IMR-90 (cell line): ENCODE results near the gene NOC2L. TPM values are rescaled to one million over a fixed set of nuclear protein-coding genes. Genes with fewer than 3 reads are reported as not detected.
A peak's percentile ranks its signal among the peaks of the same experiment; 100 is the strongest.

ENCODE experiments used
- ATAC-seq: fragments of 200-7000 bp; cut with Tn5 transposase; 2 replicates; pipeline ENCODE4 v1.9.1; 2020; ENCODE audit warnings: low read depth, mild to moderate bottlenecking, moderate library complexity
- BruUV-seq: library from RNA; stranded (reverse); fragments of 400-500 nt; replicated peaks from 2 replicates; lab custom pipeline; 2021; lab: Mats Ljungman, UMichigan
- CTCF ChIA-PET: fragments of 300-600 bp; formaldehyde crosslinking; extraction: SDS; loops from one replicate; lab custom pipeline; 2021; ENCODE audit warnings: antibody characterized with exemption; lab: Yijun Ruan, JAX
- POLR2A ChIA-PET: fragments of 300-600 bp; sonication (Branson Sonifier 250); formaldehyde crosslinking; loops from one replicate; lab custom pipeline; 2022; ENCODE audit warnings: antibody characterized with exemption; ENCODE audit not compliant: unreplicated experiment; lab: Charles Lee
- DNase-seq: peaks from one replicate; pipeline ENCODE4 v3.0.0; 2013
- H2AFZ ChIP-seq: replicated peaks from 2 replicates; pipeline ENCODE3; 2013; ENCODE audit warnings: low read length, mild to moderate bottlenecking; ENCODE audit not compliant: poor library complexity
- H2AK5ac ChIP-seq: 2 replicates; pipeline ENCODE4 v1.6.1; 2013; ENCODE audit warnings: low read depth, low read length, inconsistent platforms
- H2AK9ac ChIP-seq: replicated peaks from 2 replicates; pipeline ENCODE3; 2013; ENCODE audit warnings: mild to moderate bottlenecking, low read depth, low read length, moderate library complexity; ENCODE audit not compliant: poor library complexity
- H2BK120ac ChIP-seq: 2 replicates; pipeline ENCODE4 v1.6.1; 2013; ENCODE audit warnings: low read depth, low read length, inconsistent platforms
- H2BK15ac ChIP-seq: 3 replicates; pipeline ENCODE4 v1.6.1; 2013; ENCODE audit warnings: low read depth, low read length, inconsistent platforms
- H2BK20ac ChIP-seq: 2 replicates; pipeline ENCODE4 v1.6.1; 2013; ENCODE audit warnings: low read depth, mild to moderate bottlenecking, inconsistent platforms, low read length, moderate library complexity
- H2BK5ac ChIP-seq: 2 replicates; pipeline ENCODE4 v1.6.1; 2013; ENCODE audit warnings: mild to moderate bottlenecking, low read depth, low read length, inconsistent platforms; ENCODE audit not compliant: poor library complexity, severe bottlenecking
- H3K14ac ChIP-seq: replicated peaks from 2 replicates; pipeline ENCODE4 v1.6.1; 2013; ENCODE audit warnings: low read depth, low read length, inconsistent platforms
- H3K18ac ChIP-seq: 2 replicates; pipeline ENCODE4 v1.6.1; 2013; ENCODE audit warnings: low read depth, low read length, control low read depth
- H3K23ac ChIP-seq: 2 replicates; pipeline ENCODE4 v1.6.1; 2013; ENCODE audit warnings: low read depth, low read length, inconsistent platforms
- H3K27ac ChIP-seq: 2 replicates; pipeline ENCODE4 v1.5.1; 2013; ENCODE audit warnings: mild to moderate bottlenecking, control low read depth, low read length; ENCODE audit not compliant: insufficient read depth
- H3K27me3 ChIP-seq: 2 replicates; pipeline ENCODE4 v1.6.1; 2013; ENCODE audit warnings: low read length; ENCODE audit not compliant: control insufficient read depth, insufficient read depth
- H3K36me3 ChIP-seq: 2 replicates; pipeline ENCODE4 v1.6.1; 2013; ENCODE audit warnings: low read length, mixed read lengths; ENCODE audit not compliant: control insufficient read depth, insufficient read depth
- H3K4ac ChIP-seq: 2 replicates; pipeline ENCODE4 v1.6.1; 2013; ENCODE audit warnings: low read depth, low read length, inconsistent platforms
- H3K4me1 ChIP-seq: 2 replicates; pipeline ENCODE4 v1.6.1; 2013; ENCODE audit warnings: low read length, mixed read lengths; ENCODE audit not compliant: control insufficient read depth, insufficient read depth
- H3K4me2 ChIP-seq: 2 replicates; pipeline ENCODE4 v1.6.1; 2013; ENCODE audit warnings: low read depth, mild to moderate bottlenecking, control low read depth, low read length, moderate library complexity
- H3K4me3 ChIP-seq: 2 replicates; pipeline ENCODE4 v1.5.1; 2013; ENCODE audit warnings: low read depth, mild to moderate bottlenecking, control low read depth, low read length, moderate library complexity; ENCODE audit not compliant: insufficient read depth
- H3K56ac ChIP-seq: 2 replicates; pipeline ENCODE4 v1.6.1; 2013; ENCODE audit warnings: low read length, inconsistent platforms; ENCODE audit not compliant: insufficient read depth; ENCODE audit errors: extremely low read depth
- H3K79me1 ChIP-seq, 2 experiments: 2 replicates each; pipeline ENCODE4 v1.6.1; 2013; ENCODE audit warnings: low read length in 2 of 2, inconsistent platforms in 1 of 2, low read depth in 1 of 2
- H3K9ac ChIP-seq: 2 replicates; pipeline ENCODE4 v1.6.1; 2013; ENCODE audit warnings: low read depth, low read length, control low read depth
- H3K9me1 ChIP-seq: 2 replicates; pipeline ENCODE4 v1.6.1; 2013; ENCODE audit warnings: low read length, inconsistent platforms; ENCODE audit not compliant: insufficient read depth
- H3K9me3 ChIP-seq: 2 replicates; pipeline ENCODE4 v1.6.1; 2013; ENCODE audit warnings: low read length; ENCODE audit not compliant: control insufficient read depth, insufficient read depth
- H4K20me1 ChIP-seq: 2 replicates; pipeline ENCODE4 v1.6.1; 2013; ENCODE audit warnings: low read length, inconsistent platforms; ENCODE audit not compliant: insufficient read depth
- H4K5ac ChIP-seq: 2 replicates; pipeline ENCODE4 v1.6.1; 2013; ENCODE audit warnings: mild to moderate bottlenecking, low read depth, low read length, control low read depth
- H4K8ac ChIP-seq, 2 experiments: 2 replicates each; pipeline ENCODE4 v1.6.1; 2013; ENCODE audit warnings: low read depth in 2 of 2, low read length in 2 of 2, control low read depth in 1 of 2, inconsistent platforms in 1 of 2
- H4K91ac ChIP-seq: 2 replicates; pipeline ENCODE4 v1.6.1; 2013; ENCODE audit warnings: low read depth, low read length, inconsistent platforms; ENCODE audit not compliant: insufficient read depth
- BHLHE40 ChIP-seq: fragments of 150-350 bp; IDR thresholded peaks from 2 replicates; pipeline ENCODE4 v1.6.1; 2016; ENCODE audit warnings: mild to moderate bottlenecking, low read depth, low read length
- MAFK ChIP-seq: IDR thresholded peaks from 2 replicates; pipeline ENCODE4 v1.6.1; 2012; ENCODE audit warnings: low read depth, low read length, improper control_type of control experiment
- SMC3 ChIP-seq: fragments of 150-350 bp; IDR thresholded peaks from 2 replicates; pipeline ENCODE4 v1.6.1; 2016; ENCODE audit warnings: low read depth, mild to moderate bottlenecking, antibody characterized with exemption, low read length, moderate library complexity
- WGBS, 2 experiments: methylation state at CpG; one replicate each; pipeline versions ENCODE4 v1.1.5 to v1.1.7; 2013; ENCODE audit warnings: missing lambda C conversion rate in 2 of 2; ENCODE audit not compliant: insufficient read length in 1 of 2; ENCODE audit errors: extremely low coverage in 2 of 2; 5-methylcytosine and 5-hydroxymethylcytosine counted together
- dilution Hi-C: fragments of 300-500 bp; cut with HindIII; formaldehyde crosslinking; loops from one replicate; pipeline ENCODE4 v1.14.3; 2018; ENCODE audit warnings: low sequenced_read_pairs; ENCODE audit not compliant: unreplicated experiment
- in situ Hi-C: fragments of 300-500 bp; cut with MboI; formaldehyde crosslinking; loops from 3 replicates; pipeline ENCODE4 v1.14.3; 2019; ENCODE audit warnings: low sequenced_read_pairs, inconsistent platforms, mixed read lengths
- intact Hi-C: fragments of 100-400 bp; cut with micrococcal nuclease; formaldehyde crosslinking; loops from 2 replicates; pipeline ENCODE4 v1.10.0; 2022
- polyA plus RNA-seq, 3 experiments: library from polyadenylated mRNA; depleted of rRNA; stranded (reverse); fragments of >200 nt; gene quantifications; 2 replicates each; pipeline ENCODE4 v1.2.3, GENCODE V29; 2012; ENCODE audit warnings: low replicate concordance in 1 of 3
- total RNA-seq: library from RNA; depleted of rRNA; stranded (reverse); fragments of >200 nt; gene quantifications from 2 replicates; pipeline ENCODE4 v1.2.3, GENCODE V29; 2012
- TF ChIP-seq, protein P1 (sequence below): fragments of 150-350 bp; IDR thresholded peaks from 2 replicates; pipeline ENCODE4 v1.6.1; 2017; ENCODE audit warnings: mild to moderate bottlenecking, antibody characterized with exemption, low read length, low read depth

Gene NOC2L
- total and polyA plus RNA-seq, 2 of the 4 experiments (the other 2 are of a cell fraction): 74.2 to 106 TPM

DNA sequence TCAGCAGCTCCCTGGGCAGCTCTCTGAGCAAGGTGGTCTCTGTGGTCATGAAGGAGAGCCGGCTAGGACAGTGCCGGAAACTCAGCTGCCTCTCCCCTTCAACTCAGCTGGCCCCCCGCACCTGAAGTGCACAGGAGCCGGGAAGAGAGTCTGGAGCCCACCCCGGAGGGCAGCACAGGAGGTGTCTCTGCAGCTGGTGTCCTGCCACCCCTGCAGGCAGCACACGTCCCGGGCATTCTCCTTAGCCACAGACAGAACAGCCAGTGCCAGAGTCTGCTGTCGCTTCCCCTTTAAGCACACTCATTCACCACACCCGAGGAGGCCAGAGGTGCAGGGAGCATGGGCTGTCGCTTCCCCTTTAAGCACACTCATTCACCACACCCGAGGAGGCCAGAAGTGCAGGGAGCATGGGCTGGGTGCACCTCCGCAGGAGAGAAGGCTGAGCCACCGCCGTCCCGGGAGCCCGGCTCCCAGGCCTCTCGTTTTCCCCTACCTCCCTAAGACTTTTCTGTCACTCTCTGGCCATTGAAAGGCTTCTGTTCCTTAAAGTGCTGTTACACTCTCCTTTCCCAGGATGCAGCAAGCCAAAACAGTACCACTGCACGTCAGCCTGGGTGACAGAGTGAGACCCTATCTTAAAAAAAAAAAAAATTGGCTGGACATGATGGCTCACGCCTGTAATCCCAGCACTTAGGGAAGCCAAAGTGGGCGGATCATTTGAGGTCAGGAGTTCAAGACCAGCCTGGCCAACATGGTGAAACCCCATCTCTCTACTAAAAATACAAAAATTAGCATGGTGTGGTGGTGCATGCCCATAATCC lies 52.2 kb downstream of the NOC2L start:
- H3K9me3 ChIP-seq: no peaks in the 10 kb centered on the region
- 52% methylated on average over 5 of the region's 20 CpGs; no CpG with 5 or more reads in 1 of the 2 experiments for WGBS, 2 experiments
- ChIA-PET CTCF (interaction anchor here (1.0 kb wide), 1 partner anchor 31 kb away, joined by 4 read pairs; no protein-coding TSS in a partner anchor), POLR2A (no interaction called here)
- BruUV-seq: no TSS peak
- H3K9ac ChIP-seq: no peak overlapping the region
- no peaks in the 10 kb centered on the region; the same call in 1 of the 2 replicates for H4K20me1 ChIP-seq
- H2BK5ac ChIP-seq: no peak overlapping the region
- no peak overlapping the region for H3K23ac ChIP-seq
- H3K4me3 ChIP-seq: no peak overlapping the region
- peaks cover 0 to 7% of the 10 kb centered on the region in 2 experiments; a peak in 1 of 4 replicates for H3K79me1 ChIP-seq
- no peaks in the 10 kb centered on the region for H3K36me3 ChIP-seq
- DNase-seq: peak; percentile 64
- no peaks in the 10 kb centered on the region for H3K27me3 ChIP-seq
- no peak overlapping the region for H4K5ac ChIP-seq
- H2BK20ac ChIP-seq: no peak overlapping the region; the same call in 1 of the 2 replicates
- H3K4ac ChIP-seq: peak overlapping the region; percentile 10; the same call in 1 of the 2 replicates
- intact Hi-C loops: no loop called here
- in situ Hi-C loops: no loop called here
- peak overlapping the region; percentile 56 for H2AK9ac ChIP-seq
- H2BK15ac ChIP-seq: no peak overlapping the region
- no peak overlapping the region for H3K18ac ChIP-seq
- no peak overlapping the region; the same call in 1 of the 2 replicates for H3K27ac ChIP-seq
- H4K91ac ChIP-seq: peak overlapping the region; percentile 76
- no peak overlapping the region for H2BK120ac ChIP-seq
- H4K8ac ChIP-seq: 0 out of 4 replicates have a peak overlapping the region, but pooled peaks of 1 of the 2 experiments have one; percentile 46
- no peak overlapping the region for H3K4me2 ChIP-seq
- TF ChIP-seq SMC3 (no peak), BHLHE40 (0 out of 2 replicates have a peak, but pooled peaks have one; percentile 2), MAFK (no peak)
- TF ChIP-seq, protein P1, sequence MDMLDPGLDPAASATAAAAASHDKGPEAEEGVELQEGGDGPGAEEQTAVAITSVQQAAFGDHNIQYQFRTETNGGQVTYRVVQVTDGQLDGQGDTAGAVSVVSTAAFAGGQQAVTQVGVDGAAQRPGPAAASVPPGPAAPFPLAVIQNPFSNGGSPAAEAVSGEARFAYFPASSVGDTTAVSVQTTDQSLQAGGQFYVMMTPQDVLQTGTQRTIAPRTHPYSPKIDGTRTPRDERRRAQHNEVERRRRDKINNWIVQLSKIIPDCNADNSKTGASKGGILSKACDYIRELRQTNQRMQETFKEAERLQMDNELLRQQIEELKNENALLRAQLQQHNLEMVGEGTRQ: no peak
- ATAC-seq: peak; percentile 39
- no peak overlapping the region for H3K14ac ChIP-seq
- peak overlapping the region; percentile 35; the same call in 1 of the 2 replicates for H2AK5ac ChIP-seq
- H3K9me1 ChIP-seq: no peaks in the 10 kb centered on the region
- H2AFZ ChIP-seq: peak overlapping the region; percentile 69
- dilution Hi-C loops: no loop called here
- H3K56ac ChIP-seq: peak overlapping the region; percentile 10; the same call in 1 of the 2 replicates
- H3K4me1 ChIP-seq: peaks cover 30% of the 10 kb centered on the region
